Measurements from ENCODE around the gene PLCB4. TPM values are rescaled to one million over a fixed set of nuclear protein-coding genes. Genes with fewer than 3 reads are reported as not detected.
A peak's percentile ranks its signal among the peaks of the same experiment; 100 is the strongest.

PLCB4 gene
- total and polyA plus RNA-seq, 8 donors = 0.56 to 9.3 (median 2.3) TPM

DNA sequence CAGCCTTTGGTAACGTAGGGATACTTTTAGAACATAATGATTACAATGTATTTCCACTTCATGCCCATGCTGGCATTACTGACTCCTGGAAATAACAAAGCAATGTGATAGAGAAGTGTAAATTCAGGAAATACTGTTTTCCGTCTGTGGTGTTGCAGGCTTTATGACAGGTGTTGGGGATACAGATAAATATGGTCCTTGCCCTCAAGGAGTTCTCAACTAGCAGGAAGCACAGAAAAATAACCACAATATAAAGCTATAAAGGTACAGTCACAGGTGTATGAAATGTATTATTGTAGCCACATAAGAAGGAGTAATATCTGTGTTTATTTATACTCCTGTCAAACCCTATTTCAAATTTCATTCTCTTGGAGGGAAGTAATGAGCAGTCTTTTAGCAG is 432.6 kb downstream of the PLCB4 start:
- Histone ChIP-seq H3K4me3 (no peak overlapping the region), H3K4me1 (no peaks in the 10 kb centered on the region), H3K36me3 (no peaks in the 10 kb centered on the region), H3K27ac (no peak overlapping the region), H3K27me3 (no peaks in the 10 kb centered on the region), H3K9me3 (no peaks in the 10 kb centered on the region)
- 58 to 63% methylated on average over 2 of the region's 2 CpGs for WGBS, 2 donors
- FAIRE-seq (no peak), DNase-seq (no peak), ATAC-seq (no peak)
- TF ChIP-seq, protein P1, sequence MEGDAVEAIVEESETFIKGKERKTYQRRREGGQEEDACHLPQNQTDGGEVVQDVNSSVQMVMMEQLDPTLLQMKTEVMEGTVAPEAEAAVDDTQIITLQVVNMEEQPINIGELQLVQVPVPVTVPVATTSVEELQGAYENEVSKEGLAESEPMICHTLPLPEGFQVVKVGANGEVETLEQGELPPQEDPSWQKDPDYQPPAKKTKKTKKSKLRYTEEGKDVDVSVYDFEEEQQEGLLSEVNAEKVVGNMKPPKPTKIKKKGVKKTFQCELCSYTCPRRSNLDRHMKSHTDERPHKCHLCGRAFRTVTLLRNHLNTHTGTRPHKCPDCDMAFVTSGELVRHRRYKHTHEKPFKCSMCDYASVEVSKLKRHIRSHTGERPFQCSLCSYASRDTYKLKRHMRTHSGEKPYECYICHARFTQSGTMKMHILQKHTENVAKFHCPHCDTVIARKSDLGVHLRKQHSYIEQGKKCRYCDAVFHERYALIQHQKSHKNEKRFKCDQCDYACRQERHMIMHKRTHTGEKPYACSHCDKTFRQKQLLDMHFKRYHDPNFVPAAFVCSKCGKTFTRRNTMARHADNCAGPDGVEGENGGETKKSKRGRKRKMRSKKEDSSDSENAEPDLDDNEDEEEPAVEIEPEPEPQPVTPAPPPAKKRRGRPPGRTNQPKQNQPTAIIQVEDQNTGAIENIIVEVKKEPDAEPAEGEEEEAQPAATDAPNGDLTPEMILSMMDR (IDR thresholded peaks at IDR 0.05) = no peak
- intact Hi-C loops (cut with DNase I) = no loop called here

- intact Hi-C loops (cut with DNase I) = no loop called here
- no peak for FAIRE-seq
- no peak overlapping the region for H3K4me3 ChIP-seq
- H3K36me3 ChIP-seq = no peaks in the 10 kb centered on the region
- no peaks in the 10 kb centered on the region for H3K4me1 ChIP-seq
- H3K27ac ChIP-seq = no peak overlapping the region
- WGBS, 2 donors = 44 to 45% methylated on average over 9 of the region's 9 CpGs
- ATAC-seq = peak in 1 of 4 donors; percentile 59
- peaks cover 0 to 18% (median 0%) of the 10 kb centered on the region in 4 donors for H3K27me3 ChIP-seq
- no peak for DNase-seq
- H3K9me3 ChIP-seq = no peaks in the 10 kb centered on the region
- TF ChIP-seq, protein P1 (IDR thresholded peaks at IDR 0.05) = no peak
These were observed 434.8 kb downstream of the PLCB4 start for GRCh38 chr20:9503526-9504245.

DNA sequence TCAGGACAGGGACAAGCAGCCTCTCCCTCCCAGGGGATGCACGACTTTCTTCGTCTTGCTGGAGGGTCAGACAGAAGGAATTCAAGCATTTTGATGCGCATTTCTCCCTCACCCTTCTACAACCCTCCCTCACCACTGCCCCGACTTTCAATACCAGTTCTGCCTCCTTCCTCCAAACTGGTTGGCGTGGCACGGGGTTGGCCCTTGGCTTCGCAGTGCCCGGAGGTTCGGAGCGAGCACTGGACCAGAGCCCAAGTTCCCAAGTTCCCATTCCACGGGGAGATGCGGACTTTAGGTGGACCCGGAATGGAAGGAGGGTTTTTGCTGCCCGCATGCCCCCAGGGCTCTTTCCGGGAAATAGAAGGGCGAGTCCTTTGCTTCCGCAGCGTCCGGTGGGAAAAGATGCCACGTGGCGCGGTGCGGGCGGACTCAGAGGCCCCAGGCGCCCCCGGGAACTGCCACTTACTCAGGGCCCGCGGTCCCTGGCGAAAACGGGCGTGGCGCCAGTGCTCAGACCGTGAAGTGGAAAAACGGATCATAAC is 437.5 kb downstream of the PLCB4 start:
- no peak overlapping the region for H3K27ac ChIP-seq
- ATAC-seq (no peak), DNase-seq (peak in 1 of 6 donors; percentile 31), FAIRE-seq (no peak)
- peaks cover 0 to 18% (median 0%) of the 10 kb centered on the region in 4 donors for H3K27me3 ChIP-seq
- WGBS, 2 donors = 18 to 21% methylated on average over 34 of the region's 34 CpGs
- no peaks in the 10 kb centered on the region for H3K4me1 ChIP-seq
- no peaks in the 10 kb centered on the region for H3K9me3 ChIP-seq
- no peaks in the 10 kb centered on the region for H3K36me3 ChIP-seq
- H3K4me3 ChIP-seq = peak overlapping the region in 1 of 4 donors; percentile 9
- intact Hi-C loops (cut with DNase I) = no loop called here
- TF ChIP-seq, protein P1 (IDR thresholded peaks at IDR 0.05) = no peak

GRCh38 chr20:9506964-9507369 is 438.1 kb downstream of the PLCB4 start:
- Histone ChIP-seq H3K36me3 (no peaks in the 10 kb centered on the region), H3K27ac (no peak overlapping the region), H3K27me3 (peaks cover 0 to 18% (median 0%) of the 10 kb centered on the region in 4 donors), H3K4me3 (peak overlapping the region in 1 of 4 donors; percentile 9), H3K4me1 (no peaks in the 10 kb centered on the region), H3K9me3 (no peaks in the 10 kb centered on the region)
- ATAC-seq (no peak), FAIRE-seq (no peak), DNase-seq (peak in 1 of 6 donors; percentile 60)
- intact Hi-C loops (cut with DNase I) = no loop called here
- 8 to 11% methylated on average over 31 of the region's 31 CpGs for WGBS, 2 donors
- TF ChIP-seq, protein P1 (IDR thresholded peaks at IDR 0.05) = no peak

All from pancreas (tissue), 10 donors.